HG03354 (cell line): Measurements from ENCODE around the gene MAPT.
"Not testable (repeated sequence)": the region's sequence is repeated elsewhere in the genome, so short reads cannot be mapped to it uniquely, and the experiment has no call there.

ENCODE experiments used
- ATAC-seq: cut with Tn5 transposase; IDR thresholded peaks from one replicate; pipeline ENCODE4 v1.9.1; 2021; ENCODE audit warnings: mild to moderate bottlenecking; ENCODE audit not compliant: unreplicated experiment, poor library complexity, severe bottlenecking

MAPT gene

DNA sequence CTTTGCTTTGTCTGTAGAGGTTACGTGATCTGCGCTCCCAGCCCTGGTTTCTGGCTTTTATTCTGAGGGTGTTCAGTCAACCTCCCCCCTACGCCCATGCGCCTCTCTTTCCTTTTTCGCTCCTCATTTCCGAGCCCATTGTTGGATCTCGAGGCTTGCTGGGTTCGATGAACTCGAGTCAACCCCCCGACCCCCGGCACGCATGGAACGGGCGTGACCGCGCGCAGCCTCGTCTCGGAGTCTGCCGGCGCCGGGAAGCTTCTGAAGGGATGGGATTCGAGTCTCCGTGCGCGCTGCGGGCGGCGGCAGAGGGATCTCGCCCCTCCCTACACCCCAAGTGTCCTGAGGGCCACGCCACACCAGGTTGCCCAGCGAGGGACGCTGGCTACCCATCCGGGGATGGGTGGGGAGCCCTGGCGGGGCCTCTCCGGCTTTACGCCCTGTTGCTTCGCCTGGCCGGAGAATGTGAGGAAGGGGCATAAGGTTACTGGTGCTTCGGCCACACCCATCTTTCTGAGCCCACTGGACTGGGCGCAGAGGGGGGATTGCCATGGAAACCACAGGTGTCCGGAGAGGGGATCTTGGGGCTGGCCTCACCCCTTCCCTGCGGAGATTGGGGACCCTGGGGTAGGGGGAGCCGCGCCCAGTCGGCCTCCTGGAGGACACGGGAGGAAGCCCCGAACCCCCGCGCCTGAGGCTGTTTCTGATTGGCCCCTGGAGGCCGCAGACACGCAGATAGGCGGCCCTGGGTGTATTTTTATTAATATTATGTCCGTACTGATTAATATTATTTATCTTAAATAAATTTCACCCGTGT lies 1.8 kb downstream of the MAPT start:
- no peak for ATAC-seq

DNA sequence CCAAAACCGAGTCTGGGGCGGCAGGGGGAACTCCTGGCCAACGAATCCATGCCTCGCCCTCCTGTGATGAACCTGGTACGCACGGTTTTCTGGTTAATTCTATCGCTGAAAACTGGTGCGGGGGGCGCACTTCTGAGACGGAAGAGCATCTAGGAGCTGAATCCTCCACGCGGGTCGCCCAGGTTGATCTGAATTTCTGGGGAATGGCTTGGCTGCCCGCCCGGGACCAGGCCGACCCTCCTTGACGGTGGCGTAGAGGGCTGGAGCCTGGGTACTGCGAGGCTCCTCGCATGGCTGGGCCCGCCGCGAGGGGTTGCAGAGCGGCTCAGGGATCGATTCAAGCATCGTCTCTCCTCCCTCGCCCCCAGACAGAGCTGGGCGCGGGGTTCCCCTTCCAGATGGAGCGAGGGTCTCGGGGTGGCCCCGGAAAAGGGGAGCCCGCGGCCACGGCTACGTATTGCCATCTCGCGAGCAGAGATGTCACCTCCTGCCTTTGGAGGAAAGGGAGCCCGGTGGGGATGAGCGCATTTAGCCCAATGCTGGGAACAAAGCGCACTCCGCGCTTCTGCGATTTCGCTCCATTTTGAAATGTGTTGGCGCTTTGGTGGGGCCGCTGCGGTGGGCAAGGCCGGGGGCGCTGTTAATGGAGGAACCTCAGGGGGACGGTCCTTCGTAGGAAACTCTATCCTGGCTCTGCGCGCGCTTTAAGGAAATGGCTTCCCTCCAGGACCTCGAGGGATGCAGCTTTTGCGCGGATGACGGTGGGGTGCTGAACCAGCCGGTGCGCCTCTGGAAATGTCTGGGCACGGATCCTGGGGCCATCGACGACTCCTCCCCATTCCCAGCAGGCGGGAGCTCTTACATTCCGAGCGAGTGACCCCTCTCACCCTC lies 2.7 kb downstream of the MAPT start:
- no peak for ATAC-seq

DNA sequence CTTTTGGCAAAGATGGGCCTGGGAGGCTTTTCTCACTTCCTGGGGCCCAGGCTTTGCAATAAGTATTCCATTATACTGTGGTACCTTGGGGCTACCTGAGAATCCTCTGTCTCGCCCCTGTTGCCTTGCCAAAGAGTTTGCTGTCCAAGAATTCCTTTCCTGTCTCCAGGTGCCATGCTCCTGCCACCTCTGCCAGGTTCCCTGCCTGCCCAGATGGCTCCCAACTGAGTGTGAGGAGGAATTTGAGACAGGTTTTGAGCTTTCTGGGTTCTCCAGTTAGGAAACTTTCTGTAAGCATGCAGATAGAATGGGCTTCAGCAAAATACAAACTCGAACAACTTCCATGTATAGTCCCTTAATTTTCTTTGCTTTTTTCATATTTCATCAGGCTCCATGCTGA lies 5.8 kb downstream of the MAPT start:
- ATAC-seq = no peak

DNA sequence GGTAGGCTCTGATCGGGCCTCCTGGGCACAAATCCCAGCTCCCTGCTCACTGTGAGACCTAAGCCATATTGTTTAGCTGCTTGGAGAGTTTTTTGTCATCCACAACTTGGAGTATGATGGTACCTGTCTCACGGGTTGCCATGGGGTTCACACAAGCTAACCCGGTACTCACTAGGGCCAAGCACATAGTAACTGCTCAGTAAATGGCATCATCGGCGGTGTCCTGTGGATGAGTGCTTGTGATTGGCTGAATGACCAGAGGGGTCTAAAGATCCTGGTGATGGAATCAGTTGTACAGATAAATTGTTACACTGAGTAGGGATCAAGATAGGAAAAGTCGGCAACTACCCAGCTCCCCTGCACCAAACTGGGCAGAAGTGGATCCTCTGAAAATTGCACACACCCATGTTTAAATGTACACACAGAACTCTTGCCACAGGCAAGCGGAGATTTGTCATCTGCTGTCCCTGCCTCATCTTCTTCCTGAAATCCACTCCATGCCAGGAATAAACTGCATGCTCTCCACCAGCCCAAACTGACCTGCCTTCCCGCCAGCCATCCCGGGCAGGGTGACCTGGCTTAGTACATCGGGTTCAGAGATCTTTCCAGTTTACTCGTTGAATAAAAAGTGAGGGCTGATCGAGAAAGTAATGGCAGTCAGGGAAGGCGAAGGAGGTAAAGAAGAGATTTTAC lies 6.5 kb downstream of the MAPT start:
- no peak for ATAC-seq

DNA sequence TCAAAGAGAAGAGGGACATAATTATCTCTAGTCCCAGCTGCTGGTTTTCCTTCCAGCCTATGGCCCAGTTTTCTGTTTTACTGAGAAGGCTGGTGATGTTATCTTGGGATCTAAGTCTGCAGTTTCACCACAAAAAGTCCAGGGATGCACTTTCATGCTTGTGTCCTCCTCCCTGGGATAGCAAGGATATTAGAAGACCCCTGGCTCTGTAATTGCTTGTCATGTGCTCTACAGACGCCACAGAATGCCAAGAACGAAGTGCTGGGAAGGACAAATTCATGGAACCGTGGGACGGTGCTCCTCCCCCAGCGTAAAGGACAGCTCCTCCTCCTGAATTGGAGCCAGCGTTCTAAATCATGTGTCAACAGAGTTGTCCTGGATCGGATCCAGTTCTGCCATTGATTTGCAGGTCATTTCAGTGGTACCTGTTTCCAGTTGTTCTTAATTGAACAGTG lies 8.6 kb downstream of the MAPT start:
- no peak for ATAC-seq

DNA sequence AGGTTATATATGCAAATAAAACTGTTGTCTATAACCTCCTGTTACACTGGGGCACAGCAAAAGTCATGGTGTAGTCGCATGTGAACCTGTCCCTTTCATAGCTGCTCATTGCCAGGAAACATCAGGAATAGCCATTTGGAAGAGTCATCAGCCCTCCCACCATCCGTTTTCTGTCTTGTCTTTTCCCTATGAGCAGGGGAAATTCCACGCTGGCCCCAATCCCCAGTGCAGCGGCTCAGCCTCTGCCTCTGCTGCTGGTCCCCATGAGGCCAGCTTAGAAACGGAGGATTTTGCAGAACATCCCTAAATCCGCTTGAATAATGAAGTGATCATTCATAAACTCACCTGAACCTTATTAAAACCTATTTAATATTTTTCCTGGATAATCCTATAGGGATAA lies 10.5 kb downstream of the MAPT start:
- ATAC-seq = no peak

DNA sequence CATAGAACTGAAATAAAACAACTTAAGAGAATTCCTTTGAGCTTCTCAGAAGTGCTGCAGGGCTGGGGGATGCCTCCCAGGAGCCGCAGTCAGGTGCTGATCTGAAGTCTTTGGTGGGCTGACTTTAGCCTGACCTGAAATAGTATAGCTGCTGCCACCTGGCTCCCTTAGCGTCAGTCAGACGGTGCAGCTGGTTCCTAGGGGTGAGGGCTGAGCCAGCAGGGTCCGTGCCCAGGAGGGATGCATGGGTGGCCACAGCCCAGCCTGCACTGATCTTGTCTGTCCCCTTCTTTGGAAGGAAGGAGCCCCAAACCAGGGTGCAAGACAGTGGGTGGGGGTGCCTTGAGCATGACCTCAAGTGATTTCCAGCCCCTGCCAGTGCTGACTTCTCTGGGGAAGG lies 11.5 kb downstream of the MAPT start:
- no peak for ATAC-seq

DNA sequence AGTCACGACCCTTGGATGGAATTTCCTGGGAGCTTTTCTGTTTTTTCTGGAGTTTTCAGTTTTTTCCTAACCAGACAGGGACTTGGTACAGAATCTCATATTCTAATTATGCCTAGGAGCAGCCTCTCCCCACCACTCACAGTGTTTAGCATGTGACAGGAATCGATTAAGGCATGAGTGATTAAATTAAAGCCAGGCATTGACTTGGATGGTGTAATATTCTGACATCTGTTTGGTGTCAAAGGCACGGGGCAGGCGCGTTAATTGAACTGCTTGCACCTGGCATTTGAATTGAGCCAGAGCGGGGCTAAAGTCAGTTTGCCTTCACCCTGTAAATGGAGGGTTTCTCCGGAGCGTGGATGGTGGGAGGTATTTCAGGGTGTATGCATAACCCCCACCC lies 11.9 kb downstream of the MAPT start:
- ATAC-seq = no peak

DNA sequence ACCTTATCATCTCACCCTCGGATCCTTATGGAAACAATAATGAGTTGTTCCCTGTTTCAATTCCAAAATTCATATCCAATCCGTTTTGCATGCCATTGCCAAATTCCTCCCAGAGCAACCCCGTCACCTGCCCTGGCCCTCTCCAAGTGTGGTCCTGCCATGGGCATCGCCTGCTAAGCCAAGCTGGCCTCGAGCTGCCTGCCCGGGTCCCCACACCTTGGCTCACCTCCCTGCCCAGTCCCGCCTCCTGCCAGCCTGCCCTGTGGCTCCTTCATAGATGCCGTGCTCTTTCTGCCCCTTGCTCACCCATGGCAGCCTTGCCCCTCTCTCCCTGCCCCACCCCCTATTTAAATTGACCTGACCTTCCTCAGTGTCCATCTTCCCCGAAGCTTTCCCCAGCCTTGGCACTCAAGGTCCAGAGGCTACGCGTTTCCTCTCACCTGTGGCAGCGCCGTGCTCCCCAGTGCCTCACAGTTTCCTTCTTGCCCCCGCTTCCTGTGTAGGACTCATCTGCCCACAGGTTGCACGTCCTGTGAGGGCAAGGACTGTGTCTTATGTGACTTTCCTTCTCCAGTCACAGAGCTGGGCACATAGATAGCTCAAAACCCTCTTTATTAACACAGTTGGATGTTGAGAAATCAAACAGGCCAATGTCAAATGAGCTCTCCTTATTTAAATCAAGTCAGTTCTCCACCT lies 12.7 kb downstream of the MAPT start:
- ATAC-seq = no peak

GRCh38 chr17:45907750-45908395 lies 13.5 kb downstream of the MAPT start:
- ATAC-seq = no peak

GRCh38 chr17:45908460-45908859 lies 14.1 kb downstream of the MAPT start:
- ATAC-seq = no peak

- ATAC-seq = no peak
Measured at GRCh38 chr17:45908935-45909334, 14.6 kb downstream of the MAPT start.

- no peak for ATAC-seq
Measured at GRCh38 chr17:45910667-45911066, 16.3 kb downstream of the MAPT start.

DNA sequence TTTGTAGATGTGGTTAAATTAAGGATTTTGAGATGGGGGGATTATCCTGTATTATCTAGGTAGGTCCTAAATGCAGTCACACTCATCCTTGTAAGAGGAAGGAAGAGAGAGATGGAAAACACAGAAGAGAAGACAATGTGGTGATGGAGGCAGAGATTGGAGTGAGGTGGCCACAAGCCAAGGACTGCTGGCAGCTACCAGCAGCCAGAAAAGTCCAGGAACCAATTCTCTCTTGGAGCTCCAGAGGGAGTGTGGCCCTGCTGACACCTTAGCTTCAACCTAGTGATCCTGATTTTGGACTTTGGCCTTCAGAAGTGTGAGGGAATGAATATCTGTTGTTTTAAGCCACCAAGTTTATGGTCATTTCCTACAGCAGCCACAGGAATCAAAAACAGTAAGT lies 18.0 kb downstream of the MAPT start:
- ATAC-seq = no peak

- not testable (repeated sequence) for ATAC-seq
Measured at GRCh38 chr17:45913030-45913429, 18.7 kb downstream of the MAPT start.

- no peak for ATAC-seq
Measured at GRCh38 chr17:45914047-45914717, 19.8 kb downstream of the MAPT start.

- no peak for ATAC-seq
Measured at GRCh38 chr17:45915263-45915662, 20.9 kb downstream of the MAPT start.

DNA sequence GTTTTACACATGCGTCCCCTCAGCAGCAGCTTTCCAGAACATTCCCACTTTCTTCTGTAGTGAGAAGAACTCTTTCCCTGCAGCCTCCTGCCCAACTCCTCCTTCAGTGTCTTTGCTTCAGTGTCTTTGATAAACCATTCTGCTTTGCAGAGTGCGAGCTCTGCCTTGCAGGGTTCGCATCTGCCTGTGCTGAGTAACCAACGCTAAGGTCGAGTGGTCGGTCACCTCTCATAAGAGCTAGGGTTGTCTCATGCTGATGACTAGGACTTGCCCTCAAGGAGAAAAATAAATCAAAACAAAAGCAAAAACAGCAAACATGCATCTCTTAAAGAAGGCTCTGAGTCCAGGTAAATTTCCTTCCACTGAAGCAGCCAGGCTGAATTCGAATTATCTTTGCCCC lies 22.7 kb downstream of the MAPT start:
- no peak for ATAC-seq

DNA sequence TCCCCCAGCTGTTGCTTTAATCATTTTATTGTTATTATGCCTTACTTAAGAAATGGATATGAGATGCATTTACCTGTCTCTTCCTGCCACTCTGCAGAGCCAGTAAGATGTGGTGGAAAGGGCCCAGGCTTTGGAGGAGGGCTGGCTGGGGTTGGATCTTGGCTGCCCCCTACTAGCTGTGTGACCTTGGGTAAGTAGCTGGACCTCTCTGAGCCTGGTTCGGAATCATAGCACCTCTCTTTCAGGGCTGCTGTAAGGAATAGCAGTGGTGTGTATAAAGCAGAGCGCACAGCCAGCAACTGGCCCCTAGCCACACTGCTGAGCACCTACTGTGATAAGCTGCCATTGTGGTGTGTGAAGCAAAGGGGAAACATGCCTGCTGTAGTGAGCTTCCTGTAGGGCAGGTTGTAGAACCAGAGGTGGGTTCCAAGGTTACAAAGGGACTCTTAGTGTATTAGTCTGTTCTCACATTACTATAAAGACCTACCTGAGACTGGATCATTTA lies 23.9 kb downstream of the MAPT start:
- no peak for ATAC-seq
